ENCODE results near the gene ZNF587.
"Not testable (repeated sequence)": the region's sequence is repeated elsewhere in the genome, so short reads cannot be mapped to it uniquely, and the experiment has no call there.

The ZNF587 gene

DNA sequence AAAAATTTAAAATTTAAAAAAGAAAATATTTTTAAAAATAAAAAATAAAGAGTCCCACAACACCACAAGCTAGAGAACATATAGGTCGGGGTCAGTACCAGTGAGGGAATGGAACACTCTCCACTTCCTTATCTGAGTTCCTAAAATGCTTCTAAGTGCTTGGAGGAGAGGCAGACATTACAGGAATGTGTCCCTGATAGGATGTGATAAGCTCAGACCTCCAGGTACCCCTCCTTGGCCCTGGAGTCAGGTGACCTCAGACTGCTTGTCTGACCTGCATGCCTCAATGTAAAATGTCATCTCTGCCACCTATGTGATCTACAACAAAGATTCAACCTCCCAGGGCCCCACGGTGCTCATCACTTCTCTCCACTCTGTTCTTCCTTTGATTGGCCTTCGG, 36.4 kb downstream of the ZNF587 start:
- DNase-seq (ENCODE audit: extremely low read depth in 1 of 2, low read depth in 1 of 2), result no peak

DNA sequence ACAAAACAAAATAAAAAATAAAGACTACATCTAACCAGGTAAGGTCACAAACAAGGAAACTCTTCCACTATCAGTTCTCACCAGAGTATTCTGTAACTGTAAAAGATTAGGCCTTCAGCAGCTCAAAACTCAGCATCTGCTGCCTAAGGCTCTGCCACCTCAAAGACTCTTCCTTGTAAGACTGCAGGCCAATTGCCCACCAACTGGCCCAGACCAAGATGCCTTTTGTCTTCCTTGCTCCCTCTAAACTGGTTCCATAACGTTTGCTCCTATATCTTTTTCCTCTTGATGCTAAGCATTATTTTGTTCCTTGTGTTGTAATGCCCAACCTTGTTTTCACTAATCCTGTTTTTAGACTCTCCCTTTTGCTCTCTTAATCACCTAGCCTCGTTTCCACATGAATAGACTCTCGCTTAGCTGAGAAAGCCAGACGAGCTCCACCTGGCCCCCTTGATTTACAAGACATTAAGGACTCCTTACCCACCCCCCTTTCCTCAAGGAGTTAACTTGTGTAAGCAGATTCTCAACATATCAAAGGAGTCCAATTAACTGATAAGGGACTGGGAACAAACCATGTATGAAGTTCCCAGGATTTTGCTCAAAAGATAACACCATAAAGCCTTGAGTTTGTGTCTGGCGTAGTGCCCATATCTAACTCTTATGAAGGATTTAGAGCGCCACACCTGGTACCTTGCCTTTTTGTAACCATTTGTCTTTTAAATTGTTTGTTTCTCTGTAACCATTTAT, 37.7 kb downstream of the ZNF587 start:
- no peak for DNase-seq (ENCODE audit: extremely low read depth in 1 of 2, low read depth in 1 of 2)

DNA sequence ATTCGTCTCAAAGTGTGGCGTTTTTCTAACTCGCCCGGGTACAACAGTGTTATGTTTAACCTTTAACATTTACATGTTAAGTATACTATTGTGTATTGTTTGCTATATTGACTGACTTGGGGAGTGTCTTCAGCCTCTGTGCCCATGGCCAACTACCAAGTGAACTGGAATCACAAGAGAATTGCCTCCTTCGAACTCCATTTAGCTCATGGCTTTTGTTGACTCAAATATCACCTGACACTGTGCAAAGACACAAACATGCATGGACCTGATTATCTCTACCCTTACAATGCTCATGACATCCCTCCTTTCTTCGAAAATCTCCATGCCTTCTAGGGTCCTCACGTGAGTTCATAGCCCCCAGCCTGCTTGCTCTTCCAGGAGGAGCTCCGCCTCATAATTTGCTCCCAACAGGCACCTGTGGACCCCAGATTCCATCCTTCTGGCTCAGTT, 38.5 kb downstream of the ZNF587 start:
- no peak for DNase-seq (ENCODE audit: extremely low read depth in 1 of 2, low read depth in 1 of 2)

DNA sequence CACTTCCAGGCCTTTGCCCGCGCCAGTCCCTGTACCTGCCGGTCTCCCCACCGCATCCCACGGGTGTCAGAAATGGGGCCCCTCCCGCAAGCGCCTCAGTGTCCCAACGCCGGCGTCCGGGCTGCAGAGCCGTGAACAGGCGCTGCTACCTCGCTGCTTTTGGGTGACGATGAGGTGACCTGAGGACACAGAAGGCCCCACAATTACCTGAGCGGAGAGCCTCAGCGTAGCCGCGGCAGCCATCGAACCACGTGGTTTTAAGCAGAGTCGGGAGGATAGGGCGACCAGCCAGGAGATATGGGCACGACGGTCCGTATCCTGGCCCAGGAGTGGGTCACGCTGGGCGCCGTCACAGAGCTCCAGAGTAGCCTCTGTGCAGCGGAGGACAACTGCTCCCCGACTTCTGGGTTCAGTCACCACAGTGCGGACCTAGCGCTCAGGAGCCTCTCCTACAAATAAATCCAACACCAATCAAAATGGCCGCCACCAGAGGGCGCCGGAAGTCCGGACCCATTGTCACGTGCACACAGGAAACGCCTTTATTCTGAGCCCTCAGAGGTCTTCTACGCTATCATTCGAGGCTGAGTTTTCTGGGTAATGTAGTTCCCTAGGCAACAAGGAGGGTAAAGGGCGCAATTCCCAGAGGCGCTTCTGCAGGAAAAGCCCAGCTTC, 39.0 kb downstream of the ZNF587 start, which contains the start of gene ZNF814:
TSS of gene ZNF814 (minus strand) at position 478 of the 672 bp plus-strand sequence. CDS start at position 243, 235 bp downstream.
- DNase-seq (ENCODE audit: extremely low read depth in 1 of 2, low read depth in 1 of 2), result peak; percentile 53 to 73

DNA sequence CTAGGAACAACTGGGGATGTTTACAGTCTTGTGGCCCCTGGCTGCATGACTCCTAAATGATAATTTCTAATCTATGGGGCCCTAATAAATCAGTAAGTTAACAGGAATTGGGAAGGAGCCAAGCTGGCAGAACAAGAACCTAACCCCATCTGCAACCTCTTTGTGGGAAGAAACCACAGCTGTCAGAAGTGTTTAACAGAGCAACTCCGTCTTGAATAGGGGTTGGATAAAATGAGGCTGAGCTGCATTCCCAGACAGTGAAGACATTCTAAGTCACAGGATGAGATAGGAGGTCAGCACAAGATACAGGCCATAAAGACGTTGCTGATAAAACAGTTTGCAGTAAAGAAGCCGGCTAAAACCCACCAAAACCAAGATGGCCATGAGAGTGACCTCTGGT, 41.0 kb downstream of the ZNF587 start:
- not testable (repeated sequence) for DNase-seq (ENCODE audit: extremely low read depth in 1 of 2, low read depth in 1 of 2)

DNA sequence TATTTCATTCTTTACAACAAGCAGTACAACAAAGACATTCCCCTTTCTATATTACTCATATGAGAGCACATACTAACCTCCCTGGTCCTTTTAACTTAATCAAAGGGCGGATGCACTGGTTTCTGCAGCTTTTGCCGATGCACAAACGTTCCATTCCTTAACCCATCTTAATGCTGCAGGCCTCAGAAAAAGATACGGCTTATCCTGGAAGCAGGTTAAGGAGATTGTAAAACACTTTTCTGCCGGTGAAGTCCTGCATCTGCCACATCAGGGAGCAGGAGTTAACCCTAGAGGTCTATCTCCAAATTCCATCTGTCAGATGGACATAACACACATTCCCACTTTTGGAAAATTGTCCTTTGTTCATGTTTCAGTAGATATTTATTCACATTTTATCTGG, 50.7 kb downstream of the ZNF587 start:
- no peak for DNase-seq (ENCODE audit: extremely low read depth in 1 of 2, low read depth in 1 of 2)

DNA sequence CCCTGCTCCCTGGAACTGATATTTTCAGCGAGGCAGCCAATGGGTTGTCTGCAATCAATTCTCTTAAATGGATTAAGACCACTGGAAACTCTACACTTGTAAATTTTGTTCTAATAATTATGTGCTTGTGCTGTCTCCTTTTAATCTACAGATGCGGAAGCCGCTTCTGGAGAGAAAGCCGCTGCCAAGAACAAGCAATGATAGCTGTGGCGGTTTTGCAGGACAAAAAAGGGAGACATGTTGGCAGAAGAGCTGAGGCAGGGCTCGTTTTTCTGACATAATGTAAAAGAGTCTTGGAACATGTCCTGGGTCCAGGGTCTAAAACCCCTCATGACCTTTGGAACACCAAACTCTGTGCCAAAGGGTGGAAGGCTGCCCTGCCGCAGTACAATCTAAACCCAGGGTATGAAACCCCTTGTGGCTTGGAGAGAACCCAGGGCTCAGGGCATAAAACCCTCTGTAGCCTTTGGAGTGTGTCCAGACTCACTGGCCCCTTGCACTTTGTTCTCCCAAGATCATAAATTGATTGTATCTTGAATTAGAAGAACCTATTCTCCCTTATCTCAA, 54.0 kb downstream of the ZNF587 start:
- no peak for DNase-seq (ENCODE audit: extremely low read depth in 1 of 2, low read depth in 1 of 2)

DNA sequence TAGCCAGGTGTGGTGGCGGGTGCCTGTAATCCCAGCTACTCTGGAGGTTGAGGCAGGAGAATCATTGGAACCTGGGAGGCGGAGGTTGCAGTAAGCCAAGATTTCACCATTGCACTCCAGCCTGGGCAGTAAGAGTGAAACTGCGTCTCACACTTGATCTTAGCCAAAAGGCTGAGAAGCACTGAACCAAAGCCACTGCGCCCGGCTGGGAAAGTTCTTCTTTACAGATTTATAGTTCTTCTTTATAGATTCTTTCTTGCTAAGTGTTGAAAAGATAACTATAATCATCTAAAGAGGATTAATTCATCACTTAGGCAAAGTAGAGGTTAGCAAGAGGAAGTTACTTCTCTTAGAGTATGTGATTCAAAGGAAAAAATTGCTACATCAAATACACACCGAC, 55.6 kb downstream of the ZNF587 start:
- no peak for DNase-seq (ENCODE audit: extremely low read depth in 1 of 2, low read depth in 1 of 2)

DNA sequence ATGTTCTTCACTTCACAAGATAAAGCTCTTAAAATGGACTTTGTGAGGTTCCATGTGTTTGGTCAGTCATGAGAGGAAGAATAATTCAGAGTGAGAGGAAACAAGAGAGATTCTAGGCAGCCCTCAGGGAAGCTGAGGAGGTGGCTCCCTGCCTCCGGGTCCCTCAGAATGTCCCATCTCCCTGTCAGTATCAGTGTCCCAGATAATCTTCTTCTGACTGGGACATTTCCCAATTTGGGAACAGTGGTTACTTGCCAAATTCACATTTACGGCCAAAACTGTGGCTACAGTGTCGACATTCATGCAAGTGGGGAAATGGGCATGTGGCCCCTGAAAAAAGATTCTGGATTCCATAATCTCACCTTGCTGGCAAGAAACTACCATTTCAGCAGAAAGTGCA, 57.7 kb downstream of the ZNF587 start:
- DNase-seq (ENCODE audit: extremely low read depth in 1 of 2, low read depth in 1 of 2), result no peak

DNA sequence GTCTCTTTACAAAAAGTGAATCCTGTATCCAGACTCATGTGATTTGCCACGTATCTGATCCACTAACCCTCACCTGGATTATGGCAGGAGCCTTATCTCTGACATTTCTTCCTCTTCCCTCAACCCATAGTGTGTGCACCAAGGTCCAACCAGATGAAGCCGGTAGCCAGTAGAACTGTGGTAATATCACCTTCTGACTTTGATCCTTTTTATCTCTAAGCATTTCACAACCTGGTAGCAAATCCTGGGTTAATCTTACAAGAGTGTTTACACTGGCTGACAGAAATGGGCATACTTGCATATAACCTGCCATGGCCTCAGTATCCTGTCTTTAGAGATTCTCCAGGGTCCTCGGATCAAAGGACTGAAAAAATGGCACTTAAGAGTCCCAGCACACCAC, 64.9 kb downstream of the ZNF587 start:
- DNase-seq (ENCODE audit: extremely low read depth in 1 of 2, low read depth in 1 of 2), result no peak
